HG02852 (cell line): ENCODE measurements around the gene MTPN.

Experiments
- ATAC-seq: cut with Tn5 transposase; IDR thresholded peaks from one replicate; pipeline ENCODE4 v1.9.1; 2021; ENCODE audit warnings: mild to moderate bottlenecking, moderate library complexity; ENCODE audit not compliant: unreplicated experiment

The MTPN gene

DNA sequence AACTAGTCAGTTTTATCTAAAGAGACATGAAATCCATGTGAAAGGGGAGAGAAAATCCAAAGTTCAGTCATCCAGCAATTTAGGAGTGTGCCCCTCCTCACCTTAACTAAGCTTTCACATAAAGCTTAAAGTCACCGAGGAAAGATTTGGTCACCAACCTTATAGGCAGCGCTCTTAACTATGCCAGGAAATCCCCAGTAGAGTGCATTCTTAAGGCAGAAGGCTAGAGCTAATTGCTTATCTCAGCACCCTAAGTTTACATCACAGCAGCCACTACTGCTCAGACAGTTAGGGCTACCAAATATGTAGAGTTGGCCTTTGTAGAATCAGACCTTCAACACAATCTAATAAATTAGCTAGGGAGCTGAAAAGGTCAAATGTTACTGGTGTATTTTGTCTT is 47.9 kb downstream of the MTPN start:
- no peak for ATAC-seq

DNA sequence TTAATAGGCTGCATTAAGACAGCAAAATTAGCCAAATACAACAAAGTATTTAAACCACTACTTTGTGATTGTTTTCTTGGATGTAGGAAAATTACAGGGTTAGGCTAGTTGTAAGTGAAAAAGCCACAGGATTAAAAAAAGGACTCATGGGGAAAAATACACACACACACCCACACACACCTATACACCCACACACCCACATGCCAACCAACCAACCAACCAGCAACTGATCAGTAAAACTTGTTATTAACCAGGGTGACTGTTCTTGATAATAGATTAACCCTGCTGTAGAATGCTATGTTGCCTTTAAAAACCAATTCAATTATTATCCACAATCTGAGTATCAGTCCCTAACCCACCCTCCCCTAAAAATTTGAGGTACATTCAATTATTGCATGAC is 49.0 kb downstream of the MTPN start:
- ATAC-seq: no peak

DNA sequence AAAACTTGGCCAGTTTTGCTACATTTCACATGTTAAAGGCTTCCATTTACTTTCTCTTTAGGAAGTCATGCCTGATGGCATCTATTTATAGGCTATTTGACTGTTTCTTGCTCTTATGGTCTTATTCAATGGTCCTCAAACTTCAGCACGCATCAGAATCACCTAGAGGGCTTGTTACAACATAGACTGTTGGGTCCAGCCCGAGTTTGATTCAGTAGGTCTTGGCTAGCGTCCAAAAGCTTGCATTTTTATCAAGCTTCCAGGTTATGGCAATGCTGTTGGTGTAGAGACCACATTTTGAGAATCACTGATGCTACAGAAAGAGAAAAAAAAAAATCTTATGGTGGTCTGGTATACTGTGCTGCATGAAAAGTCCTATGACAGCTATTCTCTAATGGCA is 51.9 kb downstream of the MTPN start:
- ATAC-seq: no peak

DNA sequence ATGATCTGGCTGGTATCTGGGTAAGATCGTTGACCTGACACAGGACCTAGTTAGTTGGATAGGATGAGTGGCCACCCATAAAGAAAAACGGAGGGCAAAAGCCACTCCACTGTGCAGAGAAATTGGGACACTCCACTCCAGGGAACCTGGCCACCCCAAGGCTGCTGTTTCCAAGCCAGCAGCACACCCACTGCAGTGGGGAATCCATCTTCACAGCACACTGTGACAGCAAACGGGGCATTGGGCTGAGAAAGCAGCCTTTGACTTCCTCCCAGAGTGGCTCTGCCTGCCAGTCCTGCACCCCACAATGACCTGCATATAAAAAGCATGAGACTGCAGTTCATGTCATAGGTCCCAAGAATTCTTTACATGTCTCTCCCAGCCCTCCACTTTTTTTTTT is 52.9 kb downstream of the MTPN start:
- ATAC-seq: no peak

DNA sequence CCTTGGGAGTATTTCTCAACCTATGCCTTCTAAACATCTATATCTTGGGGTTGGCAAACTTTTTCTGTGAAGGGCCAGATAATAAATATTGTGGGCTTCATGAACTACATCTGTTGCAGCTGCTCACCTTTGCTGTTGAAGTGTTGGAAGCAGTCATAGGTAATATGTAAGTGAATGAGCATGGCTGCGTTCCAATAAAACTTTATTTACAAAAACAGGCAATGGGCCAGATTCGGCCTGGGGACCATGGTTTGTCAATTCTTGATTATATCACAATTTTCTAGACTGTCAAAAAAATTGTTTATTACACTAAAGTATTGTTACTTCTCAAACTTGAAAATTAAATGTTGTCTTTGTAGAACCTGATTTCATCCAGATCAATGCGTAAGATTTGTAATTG is 54.9 kb downstream of the MTPN start:
- ATAC-seq: no peak

DNA sequence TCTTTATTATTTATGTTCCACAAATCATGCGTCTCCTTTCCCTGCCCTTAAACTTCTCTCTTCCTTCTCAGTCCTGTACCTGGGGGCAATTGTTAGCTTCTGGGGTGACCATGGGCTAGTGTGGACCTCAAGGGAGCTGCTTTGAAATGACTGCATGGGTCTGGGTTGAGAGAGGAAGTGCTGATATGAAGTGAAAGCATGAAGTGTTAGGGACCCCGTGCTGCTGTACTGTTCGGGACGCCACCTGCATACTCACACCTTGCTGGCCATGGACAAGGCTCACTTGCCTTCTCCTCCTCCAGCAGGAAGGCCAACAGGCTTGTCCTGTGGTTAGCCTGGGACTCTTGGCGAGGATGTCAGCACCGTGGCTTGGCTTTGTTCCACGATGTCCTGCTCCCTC is 56.7 kb downstream of the MTPN start:
- peak; percentile 50 for ATAC-seq

DNA sequence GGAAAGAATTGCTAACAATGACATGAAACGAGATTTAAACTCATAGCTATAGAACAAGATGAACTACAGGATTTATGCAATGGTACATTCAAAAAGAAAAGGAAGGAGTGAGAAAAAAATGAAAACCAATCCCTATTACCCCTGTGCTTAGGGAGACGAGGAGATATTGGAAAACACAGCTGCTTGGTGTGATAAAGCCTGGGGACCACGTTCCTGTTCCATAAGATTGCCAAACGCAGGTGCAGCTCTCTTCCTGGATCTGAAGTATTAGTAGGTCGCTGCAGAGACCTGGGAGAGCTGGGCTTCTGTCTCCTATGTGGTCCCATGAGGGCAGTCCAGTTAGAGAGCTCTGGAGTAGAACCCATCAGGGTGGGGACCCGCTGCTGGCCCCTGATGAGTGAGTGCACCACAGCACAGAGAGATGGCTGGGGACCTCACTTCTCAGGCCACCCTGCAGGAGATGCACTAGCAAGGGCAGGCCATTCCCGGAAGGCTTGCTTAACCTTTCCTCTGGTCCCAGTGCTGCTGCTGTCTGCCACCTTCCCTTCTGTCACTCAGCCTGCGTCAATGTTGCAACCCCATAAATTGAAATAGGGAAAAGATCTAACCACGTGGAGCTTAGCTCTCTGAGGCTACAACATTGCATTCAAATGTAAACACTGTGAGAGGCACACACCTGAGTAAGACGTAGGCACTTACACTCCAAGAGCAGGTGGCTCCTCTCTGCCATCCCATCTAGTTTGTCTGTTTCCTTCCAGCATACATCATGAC is 57.9 kb downstream of the MTPN start:
- ATAC-seq: no peak

DNA sequence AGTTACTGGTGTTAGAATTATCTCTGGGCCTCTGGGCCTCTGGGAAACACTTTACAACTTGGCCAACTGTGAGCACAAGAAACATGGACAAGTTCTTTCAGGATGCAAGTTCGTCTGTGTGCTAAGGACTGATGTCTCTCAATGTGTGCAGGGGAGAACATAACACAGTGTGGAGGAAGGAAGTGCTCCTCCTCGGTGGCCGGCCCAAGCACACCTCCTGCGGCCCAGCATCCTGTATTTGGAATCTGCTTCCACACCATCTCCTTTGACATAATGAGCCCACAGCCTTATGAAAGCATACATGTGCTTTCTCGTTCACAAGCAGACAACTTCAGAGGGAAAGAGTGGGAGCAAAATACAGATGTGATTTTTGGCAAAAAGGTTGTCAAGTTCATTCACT is 59.0 kb downstream of the MTPN start:
- no peak for ATAC-seq

DNA sequence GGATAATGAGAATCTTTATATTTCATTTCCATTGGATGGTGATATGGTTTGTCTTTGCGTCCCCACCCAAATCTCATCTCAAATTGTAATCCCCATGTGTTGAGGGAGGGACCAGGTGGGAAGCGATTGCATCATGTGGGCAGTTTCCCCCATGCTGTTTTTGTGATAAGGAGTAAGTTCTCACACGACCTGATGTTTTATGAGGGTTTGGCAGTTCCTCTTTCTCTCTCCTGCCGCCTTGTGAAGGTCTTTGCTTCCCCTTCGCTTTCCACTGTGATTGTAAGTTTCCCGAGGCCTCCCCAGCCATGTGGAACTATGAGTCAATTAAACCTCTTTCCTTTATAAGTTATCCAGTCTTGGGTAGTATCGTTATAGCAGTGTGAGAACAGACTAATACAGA is 59.4 kb downstream of the MTPN start:
- ATAC-seq: no peak

DNA sequence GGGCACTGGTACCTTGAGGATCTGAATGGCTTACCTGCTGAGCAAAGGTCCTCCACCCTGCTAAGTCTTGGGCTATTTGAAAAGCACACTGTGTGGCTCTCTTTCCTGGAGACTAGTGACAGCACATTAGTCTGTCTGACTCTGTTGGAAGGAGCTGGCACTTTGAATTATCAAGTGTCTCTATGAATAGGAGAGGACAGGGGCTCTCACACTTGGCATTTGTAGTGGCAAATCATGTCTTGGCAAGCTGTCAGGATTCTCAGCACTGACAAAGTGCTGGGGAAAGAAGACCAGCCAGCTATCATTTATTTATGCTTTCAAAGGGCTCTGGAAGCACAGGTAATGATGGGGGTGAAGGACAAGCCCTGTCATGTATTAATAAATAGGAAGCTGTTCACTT is 62.8 kb downstream of the MTPN start:
- no peak for ATAC-seq

DNA sequence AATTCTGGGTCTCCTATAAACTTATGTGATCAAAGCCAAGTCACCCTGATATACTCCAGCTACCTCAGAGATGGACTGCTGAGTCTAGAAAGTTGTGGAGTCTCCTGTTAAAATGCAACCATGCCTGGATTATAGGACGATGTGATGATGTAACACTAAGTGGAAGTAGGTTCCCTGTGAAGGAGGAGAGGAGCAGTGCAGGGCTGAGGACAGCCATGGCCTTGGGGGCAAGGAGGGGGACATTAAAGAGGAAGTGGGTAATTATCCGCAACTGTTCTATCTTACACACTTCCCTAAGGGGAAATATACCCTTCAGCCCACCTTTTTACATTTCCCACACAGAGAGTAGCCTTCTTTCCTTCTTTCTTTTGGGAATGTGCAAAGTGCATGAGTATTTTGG is 63.8 kb downstream of the MTPN start:
- no peak for ATAC-seq

DNA sequence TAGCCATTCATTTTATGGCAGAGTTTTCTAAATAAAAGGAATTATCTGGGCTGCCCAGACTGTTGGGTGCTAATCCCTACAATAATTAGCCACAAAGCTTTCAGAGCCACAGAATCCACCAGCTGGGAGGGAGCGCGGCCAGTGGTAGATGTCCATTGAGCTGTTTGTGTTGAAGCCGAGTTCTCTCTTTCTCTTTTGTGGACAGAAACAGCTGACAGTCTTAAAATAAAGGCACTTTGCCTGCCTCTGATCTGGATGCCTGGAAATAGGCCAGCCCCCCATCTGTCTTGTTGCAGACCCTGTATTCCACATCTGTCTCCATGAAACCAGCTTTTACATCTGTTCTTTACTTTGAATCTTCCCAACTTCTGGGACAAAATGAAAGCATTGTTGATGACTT is 66.1 kb downstream of the MTPN start:
- ATAC-seq: no peak

DNA sequence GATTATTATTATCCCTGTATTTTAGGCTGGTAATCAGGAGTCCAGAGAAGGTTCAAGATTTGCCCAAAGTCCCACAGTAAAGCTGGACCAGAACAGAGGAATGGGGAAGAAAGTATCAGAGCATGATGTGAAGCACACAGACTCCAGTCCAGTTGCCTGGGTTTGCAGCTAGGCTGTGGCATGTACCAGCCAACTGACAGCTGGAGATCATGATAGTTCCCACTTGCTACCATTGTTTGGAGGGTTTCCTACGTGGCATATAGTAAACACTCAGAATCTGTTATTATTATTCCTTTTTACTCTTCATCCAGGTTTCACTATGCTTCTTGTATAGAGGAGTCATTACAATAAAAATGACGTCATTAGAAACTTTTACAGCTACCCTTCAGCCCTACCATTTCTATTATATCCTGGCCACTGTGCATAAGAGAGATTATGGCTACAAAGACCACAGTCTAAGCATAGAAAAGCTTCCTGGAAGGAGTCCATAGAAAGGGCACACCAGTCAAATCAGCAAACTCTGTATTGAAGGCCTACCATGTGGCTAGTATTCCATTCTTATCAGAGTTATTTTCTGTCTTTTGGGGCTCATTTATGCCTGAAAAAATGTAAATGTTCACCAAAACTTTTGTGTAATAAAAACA is 66.6 kb downstream of the MTPN start:
- ATAC-seq: no peak

DNA sequence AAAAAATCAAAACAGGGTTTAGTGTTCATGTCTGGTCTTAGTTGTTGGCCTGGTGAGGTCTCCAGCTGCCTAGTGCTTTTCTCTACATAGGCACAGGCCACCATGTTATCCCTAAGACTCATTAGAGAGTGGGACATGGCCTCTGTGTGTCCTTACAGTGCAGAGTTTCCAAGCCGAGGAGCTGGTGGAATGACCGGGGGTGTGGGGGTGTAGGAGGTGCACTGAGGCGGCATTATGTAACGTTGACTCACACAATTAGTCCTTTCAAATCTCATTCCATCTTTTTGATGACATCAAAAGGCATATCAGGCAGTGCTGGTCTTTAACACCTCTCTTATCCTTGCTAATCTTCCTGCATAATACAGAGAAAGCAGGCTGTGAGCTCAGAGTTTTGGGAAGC is 71.3 kb downstream of the MTPN start:
- no peak for ATAC-seq

DNA sequence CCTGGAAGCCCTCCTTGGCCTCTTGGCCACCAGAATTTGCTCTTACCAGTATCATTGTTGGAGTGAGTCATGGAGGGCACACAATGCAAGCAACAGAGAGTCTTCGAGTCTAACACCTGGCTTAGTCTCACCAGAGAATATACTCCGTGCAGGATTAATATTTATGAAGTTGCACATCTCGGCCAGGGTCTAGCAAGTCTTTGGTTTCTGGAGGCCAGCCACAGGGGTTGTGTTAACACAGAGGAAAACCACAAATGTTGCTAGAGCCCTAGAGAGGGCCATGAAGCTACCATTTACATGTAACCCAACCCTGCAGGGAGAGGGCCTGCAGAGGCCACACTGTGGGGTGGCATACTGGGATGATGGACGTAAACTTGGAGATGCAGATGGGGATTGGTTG is 71.8 kb downstream of the MTPN start:
- ATAC-seq: no peak

DNA sequence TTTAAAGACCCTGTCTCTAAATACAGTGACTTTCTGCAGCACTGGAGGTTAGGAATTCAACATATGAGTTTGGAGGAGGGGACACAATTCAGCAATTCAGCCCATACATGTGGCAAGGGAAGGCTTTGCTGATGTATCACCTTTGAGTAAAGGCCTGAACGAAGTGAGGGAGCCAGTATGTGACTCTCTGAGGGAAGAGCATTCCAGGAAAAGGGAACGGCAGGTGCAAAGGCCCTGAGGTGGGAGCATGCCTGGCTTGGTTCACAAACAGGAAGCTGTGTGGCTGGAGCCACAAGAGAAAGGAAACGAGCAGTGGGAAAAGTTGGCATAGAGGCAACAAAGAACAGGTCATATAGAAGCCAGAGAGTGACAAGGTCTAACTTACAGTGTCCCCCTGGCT is 72.9 kb downstream of the MTPN start:
- no peak for ATAC-seq

DNA sequence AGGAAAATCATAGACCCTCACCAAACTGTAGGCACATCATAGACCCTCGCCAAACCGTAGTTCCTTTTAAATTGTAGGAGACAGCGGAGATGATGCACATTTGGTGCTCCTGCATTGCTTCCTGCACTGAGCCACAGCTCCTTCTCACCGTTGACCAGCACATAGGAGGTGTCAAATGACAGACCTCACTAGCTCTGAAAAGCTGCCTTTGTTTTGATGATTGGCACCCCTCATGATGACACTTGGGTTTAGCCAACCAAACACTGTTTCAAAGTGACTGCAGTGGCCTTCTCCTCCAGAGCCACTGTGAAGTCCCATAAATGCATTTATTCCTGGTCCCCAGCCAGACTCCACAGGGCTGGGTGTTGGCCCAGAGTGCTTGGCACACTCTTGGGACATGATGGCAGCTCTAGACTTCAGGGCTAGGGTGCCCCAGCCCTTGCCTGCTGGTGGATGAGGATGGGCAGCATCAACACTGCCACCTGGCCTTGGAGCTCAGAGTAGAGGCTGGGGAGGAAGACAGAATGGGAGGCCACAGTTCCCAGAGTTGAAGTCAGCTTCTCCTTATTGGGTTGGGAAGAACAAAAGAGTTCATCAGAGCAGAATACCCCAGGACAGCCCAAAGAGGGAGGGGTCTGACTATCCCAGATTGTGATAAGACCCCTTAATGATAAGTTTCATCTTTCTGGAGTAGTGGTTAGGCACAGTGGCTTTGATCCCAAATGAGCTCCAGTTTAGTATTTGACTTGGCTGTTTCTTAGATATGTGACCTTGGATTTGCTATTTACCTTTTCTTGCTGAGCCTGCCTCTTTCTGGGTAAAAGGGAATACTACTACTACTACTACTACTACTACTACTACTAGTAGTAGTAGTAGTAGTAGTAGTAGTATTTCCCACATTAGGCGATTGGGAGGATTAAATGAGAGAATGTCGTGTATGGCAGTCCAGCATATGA is 75.3 kb downstream of the MTPN start:
- ATAC-seq: no peak

DNA sequence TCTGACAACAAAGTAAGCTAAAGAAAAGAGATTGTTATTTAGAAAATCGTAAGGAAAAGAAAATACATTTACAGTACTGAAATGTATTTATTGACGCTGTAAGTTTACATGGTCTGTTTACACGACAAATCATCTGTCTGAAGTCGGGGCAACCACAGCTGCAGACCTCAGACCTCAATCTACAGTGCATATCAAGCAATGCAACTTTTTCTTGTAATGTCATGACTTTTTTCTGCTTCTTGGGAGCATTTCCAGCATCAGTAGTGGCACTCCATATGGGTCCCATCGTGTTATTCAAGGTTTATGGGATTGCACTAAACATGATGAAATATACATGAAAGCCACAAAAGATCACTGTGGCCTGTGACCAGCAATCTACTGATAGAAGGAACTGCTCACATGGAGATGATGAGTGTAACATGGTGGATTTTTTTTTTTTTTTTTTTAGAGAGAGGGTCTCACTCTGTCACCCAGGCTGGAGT is 77.1 kb downstream of the MTPN start:
- no peak for ATAC-seq

DNA sequence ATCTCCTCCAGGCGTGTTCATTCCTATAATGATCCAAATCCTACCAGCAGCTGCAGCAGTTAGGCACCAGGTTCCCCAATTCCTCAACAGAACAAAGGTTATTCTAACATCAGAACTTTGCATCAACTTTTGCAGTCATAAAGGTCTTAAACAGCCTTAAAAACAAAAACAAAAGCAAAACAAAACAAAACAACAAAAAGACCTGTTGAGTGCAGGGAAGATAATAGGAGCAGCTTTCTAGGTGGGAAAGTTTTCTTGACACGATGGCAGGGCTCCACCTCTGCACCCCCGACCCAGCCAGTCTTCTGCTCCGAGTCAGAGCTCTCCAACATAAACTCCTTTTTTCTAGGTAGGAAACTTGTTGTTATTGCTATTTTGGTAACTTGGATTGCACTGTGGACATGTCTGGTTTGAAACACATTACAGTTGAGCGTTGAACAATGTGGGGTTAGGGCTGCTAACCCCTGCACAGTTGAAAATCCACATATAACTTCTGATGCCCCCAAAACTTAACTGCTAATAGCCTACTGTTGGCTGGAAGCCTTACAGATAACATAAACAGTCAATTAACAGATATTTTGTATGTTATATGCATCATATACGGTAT is 77.6 kb downstream of the MTPN start:
- no peak for ATAC-seq

DNA sequence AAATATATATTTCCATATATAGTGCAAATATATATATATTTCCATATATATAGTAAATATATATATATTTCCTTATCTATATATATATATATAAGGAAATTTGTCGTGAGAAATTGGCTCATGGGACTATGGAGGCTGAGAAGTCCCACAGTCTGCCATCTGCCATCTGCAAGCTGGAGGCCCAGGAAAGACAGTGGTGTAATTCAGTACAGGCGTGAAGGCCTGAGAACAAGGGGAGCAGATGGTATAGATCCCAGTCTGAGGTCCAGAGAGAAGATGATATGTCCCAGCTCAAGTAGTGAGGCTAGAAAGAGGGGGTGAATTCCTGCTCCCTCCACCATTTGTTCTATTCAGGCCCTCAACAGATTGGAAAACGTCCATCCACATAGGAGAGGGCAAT is 78.9 kb downstream of the MTPN start:
- ATAC-seq: no peak

DNA sequence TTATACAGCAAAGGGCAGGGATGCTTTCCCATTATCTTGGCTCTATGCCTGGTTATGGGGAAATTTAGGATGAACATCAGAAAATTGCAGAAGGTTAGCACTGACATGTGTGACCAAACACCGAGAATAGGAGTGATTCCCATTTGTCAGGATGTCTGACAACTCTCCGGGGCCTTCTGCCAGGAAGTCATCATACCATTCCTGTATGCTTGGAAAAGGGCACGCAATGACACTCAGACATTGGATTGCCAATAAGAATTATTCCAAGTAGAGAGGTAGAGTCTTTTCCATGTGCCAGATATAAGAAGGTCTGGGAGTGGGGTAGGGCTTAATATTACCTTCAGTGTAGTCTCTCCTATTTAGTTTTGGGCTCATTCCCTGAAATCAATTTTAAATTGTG is 82.3 kb downstream of the MTPN start:
- ATAC-seq: no peak
